CD4-positive, CD25-positive, alpha-beta regulatory T cell (primary cell): Measurements from ENCODE around the gene GNS. TPM values are rescaled to one million over a fixed set of nuclear protein-coding genes. Genes with fewer than 3 reads are reported as not detected.

Source experiments
- ATAC-seq, 2 donors: fragments of 150-1000 bp; cut with Tn5 transposase; one replicate each; pipeline ENCODE4 v1.10.0; 2021; ENCODE audit warnings: low read depth in 2 of 2, moderate number of reproducible peaks in 2 of 2, moderate library complexity in 1 of 2
- DNase-seq, 3 donors: peaks; one replicate each; pipeline versions ENCODE4 v3.0.0 to v3.0.0-alpha.2; 2012 to 2022; ENCODE audit warnings: mixed read lengths in 1 of 3
- H3K27ac ChIP-seq: one replicate; pipeline ENCODE4 v1.7.0; 2013; ENCODE audit warnings: mild to moderate bottlenecking, low read length; ENCODE audit not compliant: insufficient read depth, poor library complexity, severe bottlenecking
- H3K27me3 ChIP-seq: one replicate; pipeline ENCODE4 v1.7.0; 2013; ENCODE audit warnings: low read length; ENCODE audit not compliant: control insufficient read depth, insufficient read depth
- H3K36me3 ChIP-seq: one replicate; pipeline ENCODE4 v1.7.0; 2013; ENCODE audit warnings: mild to moderate bottlenecking, low read length, moderate library complexity; ENCODE audit not compliant: control insufficient read depth, insufficient read depth
- H3K4me1 ChIP-seq: 2 replicates; pipeline ENCODE4 v1.7.0; 2013; ENCODE audit warnings: mild to moderate bottlenecking, low read length; ENCODE audit not compliant: insufficient read depth, control insufficient read depth, poor library complexity, severe bottlenecking
- H3K4me3 ChIP-seq: one replicate; pipeline ENCODE4 v1.7.0; 2013; ENCODE audit warnings: low read depth, mild to moderate bottlenecking, low read length, moderate library complexity
- H3K9me3 ChIP-seq, 2 experiments: 1 replicate in 1 of 2; 2 replicates in 1 of 2; pipeline ENCODE4 v1.7.0; 2013; ENCODE audit warnings: low read length in 2 of 2, mild to moderate bottlenecking in 1 of 2, moderate library complexity in 1 of 2; ENCODE audit not compliant: control insufficient read depth in 2 of 2
- H3K27ac Mint-ChIP-seq, 3 donors: one replicate each; pipeline ENCODE4 v1.8.0; 2020 to 2022; ENCODE audit warnings: mild to moderate bottlenecking in 3 of 3, mixed read lengths in 3 of 3, moderate library complexity in 2 of 3
- H3K27me3 Mint-ChIP-seq: one replicate; pipeline ENCODE4 v1.8.0; 2022; ENCODE audit warnings: mild to moderate bottlenecking, mixed read lengths
- H3K36me3 Mint-ChIP-seq: one replicate; pipeline ENCODE4 v1.8.0; 2020; ENCODE audit warnings: mixed read lengths
- H3K4me1 Mint-ChIP-seq, 4 donors: one replicate each; pipeline ENCODE4 v1.8.0; 2020 to 2022; ENCODE audit warnings: mixed read lengths in 4 of 4, mild to moderate bottlenecking in 1 of 4
- H3K4me3 Mint-ChIP-seq, 4 donors: one replicate each; pipeline ENCODE4 v1.8.0; 2020 to 2022; ENCODE audit warnings: mild to moderate bottlenecking in 4 of 4, mixed read lengths in 4 of 4, moderate library complexity in 3 of 4
- H3K9me3 Mint-ChIP-seq, 7 donors: one replicate each; pipeline ENCODE4 v1.8.0; 2020 to 2022; ENCODE audit warnings: mixed read lengths in 7 of 7, mild to moderate bottlenecking in 3 of 7, moderate library complexity in 2 of 7
- polyA plus RNA-seq, 4 donors: library from polyadenylated mRNA; unstranded; fragments of 300-500 nt; fragmentation: Illumina TruSeq; gene quantifications; one replicate each; pipeline ENCODE4 v1.2.3, GENCODE V29; 2021
- total RNA-seq: library from RNA; stranded (reverse); gene quantifications from one replicate; pipeline ENCODE4 v1.2.3, GENCODE V29; 2022

GNS gene
- total and polyA plus RNA-seq, 5 donors from 2014 or later, result 25.0 to 51.5 (median 41.6) TPM

DNA sequence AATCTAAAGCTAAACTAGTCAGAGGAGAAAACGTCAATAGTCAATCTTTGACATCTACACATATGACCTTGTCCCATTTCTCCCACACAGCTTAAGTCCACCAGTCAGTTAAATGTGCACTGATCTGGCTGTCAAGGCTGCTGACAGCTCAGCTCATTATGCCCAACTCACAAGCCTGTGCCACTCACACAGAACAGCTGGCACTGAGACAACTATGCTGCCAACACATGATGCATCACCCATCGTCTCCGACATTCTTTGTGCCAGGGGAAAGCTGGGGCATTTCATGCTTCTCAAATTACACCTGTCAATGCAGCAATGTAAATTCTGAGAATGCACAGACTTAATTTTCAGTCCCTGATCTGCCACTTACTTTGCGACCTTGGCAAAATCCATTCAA lies 25.3 kb downstream of the GNS start:
- no peak overlapping the region for H3K27ac ChIP-seq
- H3K4me1 ChIP-seq, result peaks cover 16% of the 10 kb centered on the region
- H3K27me3 Mint-ChIP-seq, result no peaks in the 10 kb centered on the region
- DNase-seq (no peak), ATAC-seq (no peak)
- no peaks in the 10 kb centered on the region for H3K9me3 ChIP-seq
- no peaks in the 10 kb centered on the region for H3K9me3 Mint-ChIP-seq
- peaks cover 55% of the 10 kb centered on the region for H3K36me3 Mint-ChIP-seq
- no peaks in the 10 kb centered on the region for H3K27me3 ChIP-seq
- H3K4me3 ChIP-seq, result no peak overlapping the region
- H3K36me3 ChIP-seq, result peaks cover 22% of the 10 kb centered on the region
- H3K4me1 Mint-ChIP-seq, result peaks cover 18 to 33% (median 28%) of the 10 kb centered on the region in 4 donors
- no peak overlapping the region for H3K4me3 Mint-ChIP-seq
- peak overlapping the region in 1 of 3 donors; percentile 69 for H3K27ac Mint-ChIP-seq

GRCh38 chr12:64731683-64732082 lies 27.5 kb downstream of the GNS start:
- Mint-ChIP-seq H3K27ac (peak overlapping the region in 2 of 3 donors; percentile 88 to 90), H3K4me1 (peaks cover 13 to 26% (median 23%) of the 10 kb centered on the region in 4 donors), H3K27me3 (no peaks in the 10 kb centered on the region), H3K9me3 (no peaks in the 10 kb centered on the region), H3K36me3 (peaks cover 49% of the 10 kb centered on the region), H3K4me3 (no peak overlapping the region)
- H3K36me3 ChIP-seq, result peaks cover 25% of the 10 kb centered on the region
- H3K9me3 ChIP-seq, result no peaks in the 10 kb centered on the region
- peaks cover 11% of the 10 kb centered on the region for H3K4me1 ChIP-seq
- ATAC-seq (no peak), DNase-seq (no peak)
- no peak overlapping the region for H3K4me3 ChIP-seq
- no peaks in the 10 kb centered on the region for H3K27me3 ChIP-seq
- no peak overlapping the region for H3K27ac ChIP-seq

GRCh38 chr12:64730588-64730969 lies 28.6 kb downstream of the GNS start:
- Mint-ChIP-seq H3K4me3 (peak overlapping the region; percentile 30 to 78 (median 57)), H3K27me3 (no peaks in the 10 kb centered on the region), H3K27ac (peak overlapping the region; percentile 90 to 97 (median 94)), H3K36me3 (peaks cover 45% of the 10 kb centered on the region), H3K4me1 (peaks cover 12 to 29% (median 24%) of the 10 kb centered on the region in 4 donors), H3K9me3 (no peaks in the 10 kb centered on the region)
- H3K9me3 ChIP-seq, result no peaks in the 10 kb centered on the region
- H3K27ac ChIP-seq, result peak overlapping the region; percentile 62
- peak in 1 of 3 donors; percentile 21 for DNase-seq
- peaks cover 11% of the 10 kb centered on the region for H3K4me1 ChIP-seq
- no peaks in the 10 kb centered on the region for H3K27me3 ChIP-seq
- ATAC-seq, result no peak
- peak overlapping the region; percentile 46 for H3K4me3 ChIP-seq
- peaks cover 18% of the 10 kb centered on the region for H3K36me3 ChIP-seq

DNA sequence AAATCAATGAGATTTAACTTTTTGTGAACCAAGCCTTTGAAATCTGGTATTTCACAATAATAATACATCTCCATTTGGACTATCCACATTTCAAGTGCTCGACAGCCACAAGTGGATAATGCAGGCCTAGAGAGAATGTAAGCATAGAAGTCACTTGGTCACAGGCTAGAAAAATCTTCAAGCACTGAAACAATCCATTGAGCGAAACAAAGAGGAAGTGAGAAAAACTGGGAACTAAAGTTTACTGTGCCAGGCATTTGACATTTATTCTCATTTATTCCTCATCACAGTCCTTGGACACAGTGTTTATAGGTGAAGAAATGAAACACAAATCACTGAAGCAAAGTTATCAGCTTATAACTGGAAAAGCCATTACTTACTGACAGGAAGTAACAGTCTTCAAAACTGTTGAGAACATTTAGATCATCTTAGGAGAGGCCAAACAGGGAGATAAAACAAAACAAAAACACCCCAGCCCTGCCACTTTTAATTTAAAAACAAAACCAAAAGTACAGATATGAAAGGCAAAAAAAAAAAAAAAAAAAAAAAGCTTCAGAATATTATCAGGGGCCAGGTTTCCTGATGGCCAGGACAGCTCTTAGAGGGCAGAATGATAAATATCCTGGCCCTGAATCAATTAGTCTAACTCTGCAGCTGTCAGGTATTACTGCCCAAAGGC lies 29.2 kb downstream of the GNS start:
- H3K27ac Mint-ChIP-seq, result peak overlapping the region; percentile 90 to 97 (median 94)
- H3K9me3 Mint-ChIP-seq, result no peaks in the 10 kb centered on the region
- peaks cover 16 to 29% (median 24%) of the 10 kb centered on the region in 4 donors for H3K4me1 Mint-ChIP-seq
- H3K27me3 Mint-ChIP-seq, result no peaks in the 10 kb centered on the region
- H3K4me3 Mint-ChIP-seq, result peak overlapping the region in 3 of 4 donors; percentile 30 to 78 (median 51)
- Histone ChIP-seq H3K9me3 (no peaks in the 10 kb centered on the region), H3K36me3 (peaks cover 15% of the 10 kb centered on the region), H3K4me1 (peaks cover 11% of the 10 kb centered on the region), H3K27me3 (no peaks in the 10 kb centered on the region), H3K4me3 (peak overlapping the region; percentile 46), H3K27ac (peak overlapping the region; percentile 62)
- DNase-seq, result peak in 2 of 3 donors; percentile 20 to 64
- ATAC-seq, result no peak
- H3K36me3 Mint-ChIP-seq, result peaks cover 49% of the 10 kb centered on the region

DNA sequence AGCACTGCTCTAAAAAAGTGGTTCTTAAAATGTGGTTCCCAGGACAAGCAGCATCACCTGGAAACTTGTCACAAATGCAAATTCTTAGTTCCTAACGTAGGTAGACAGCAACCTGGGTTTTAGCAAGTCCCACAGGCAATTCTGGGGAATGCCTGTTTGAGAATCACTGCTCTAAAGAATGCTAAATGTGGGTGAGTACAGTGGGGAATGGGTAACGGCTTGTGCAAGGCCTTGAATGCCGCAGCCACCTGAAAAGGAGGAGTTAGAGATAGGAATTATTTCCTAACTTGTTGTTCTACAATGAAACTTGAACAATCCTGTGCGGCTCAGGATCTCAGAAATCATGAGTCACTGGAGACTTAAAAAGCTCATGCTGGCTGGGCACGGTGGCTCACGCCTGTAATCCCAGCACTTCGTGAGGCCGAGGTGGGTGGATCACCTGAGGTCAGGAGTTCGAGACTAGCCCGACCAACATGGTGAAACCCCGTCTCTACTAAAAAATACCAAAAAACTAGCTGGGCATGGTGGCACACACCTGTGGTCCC lies 34.9 kb downstream of the GNS start:
- ATAC-seq (no peak), DNase-seq (no peak)
- Histone ChIP-seq H3K4me1 (no peaks in the 10 kb centered on the region), H3K36me3 (peaks cover 43% of the 10 kb centered on the region), H3K4me3 (no peak overlapping the region), H3K27ac (no peak overlapping the region), H3K27me3 (no peaks in the 10 kb centered on the region), H3K9me3 (no peaks in the 10 kb centered on the region)
- H3K27me3 Mint-ChIP-seq, result no peaks in the 10 kb centered on the region
- peaks cover 4 to 17% (median 11%) of the 10 kb centered on the region in 4 donors for H3K4me1 Mint-ChIP-seq
- H3K4me3 Mint-ChIP-seq, result no peak overlapping the region
- no peaks in the 10 kb centered on the region for H3K9me3 Mint-ChIP-seq
- H3K27ac Mint-ChIP-seq, result no peak overlapping the region
- peaks cover 54% of the 10 kb centered on the region for H3K36me3 Mint-ChIP-seq

- H3K27ac ChIP-seq, result no peak overlapping the region
- peak overlapping the region in 1 of 3 donors; percentile 4 for H3K27ac Mint-ChIP-seq
- H3K9me3 ChIP-seq, result no peaks in the 10 kb centered on the region
- H3K4me1 ChIP-seq, result no peaks in the 10 kb centered on the region
- peaks cover 46% of the 10 kb centered on the region for H3K36me3 ChIP-seq
- peak in 1 of 3 donors; percentile 19 for DNase-seq
- no peaks in the 10 kb centered on the region for H3K27me3 Mint-ChIP-seq
- no peak for ATAC-seq
- no peak overlapping the region for H3K4me3 ChIP-seq
- no peaks in the 10 kb centered on the region for H3K27me3 ChIP-seq
- H3K9me3 Mint-ChIP-seq, result no peaks in the 10 kb centered on the region
- peaks cover 57% of the 10 kb centered on the region for H3K36me3 Mint-ChIP-seq
- no peak overlapping the region for H3K4me3 Mint-ChIP-seq
- peaks cover 4 to 11% (median 9%) of the 10 kb centered on the region in 4 donors for H3K4me1 Mint-ChIP-seq
These were observed 35.6 kb downstream of the GNS start for GRCh38 chr12:64723630-64724029.

DNA sequence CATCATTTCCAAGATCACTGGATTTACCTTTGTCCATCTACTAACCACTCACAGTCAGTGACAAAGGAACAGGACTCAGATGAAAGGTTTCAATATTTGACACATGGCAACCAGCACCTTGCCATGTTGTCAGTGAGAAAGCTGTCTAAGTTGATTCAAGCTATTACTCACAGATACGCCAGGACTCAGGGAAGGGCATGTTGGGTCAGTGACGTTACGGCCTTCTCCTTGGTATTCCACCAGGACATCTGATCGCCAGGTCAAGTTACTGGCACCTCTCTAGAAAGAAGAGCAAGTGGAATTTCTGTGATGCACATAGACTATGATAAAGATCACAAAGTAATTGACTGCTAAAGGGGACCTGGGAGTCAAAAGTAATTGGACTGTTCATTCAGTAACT lies 36.4 kb downstream of the GNS start:
- no peaks in the 10 kb centered on the region for H3K9me3 Mint-ChIP-seq

More for the DNA sequence above, 36.4 kb downstream of the GNS start:
- H3K36me3 Mint-ChIP-seq, result peaks cover 54% of the 10 kb centered on the region
- H3K27ac Mint-ChIP-seq, result peak overlapping the region in 1 of 3 donors; percentile 44
- Histone ChIP-seq H3K36me3 (peaks cover 42% of the 10 kb centered on the region), H3K27me3 (no peaks in the 10 kb centered on the region), H3K9me3 (no peaks in the 10 kb centered on the region), H3K4me1 (no peaks in the 10 kb centered on the region), H3K27ac (no peak overlapping the region), H3K4me3 (no peak overlapping the region)
- H3K27me3 Mint-ChIP-seq, result no peaks in the 10 kb centered on the region
- H3K4me1 Mint-ChIP-seq, result peaks cover 4 to 11% (median 9%) of the 10 kb centered on the region in 4 donors
- no peak for DNase-seq
- no peak for ATAC-seq
- H3K4me3 Mint-ChIP-seq, result no peak overlapping the region
